ENCODE data around the gene FKBP1B.
"Not testable (repeated sequence)": the region's sequence is repeated elsewhere in the genome, so short reads cannot be mapped to it uniquely, and the experiment has no call there.

The FKBP1B gene

DNA sequence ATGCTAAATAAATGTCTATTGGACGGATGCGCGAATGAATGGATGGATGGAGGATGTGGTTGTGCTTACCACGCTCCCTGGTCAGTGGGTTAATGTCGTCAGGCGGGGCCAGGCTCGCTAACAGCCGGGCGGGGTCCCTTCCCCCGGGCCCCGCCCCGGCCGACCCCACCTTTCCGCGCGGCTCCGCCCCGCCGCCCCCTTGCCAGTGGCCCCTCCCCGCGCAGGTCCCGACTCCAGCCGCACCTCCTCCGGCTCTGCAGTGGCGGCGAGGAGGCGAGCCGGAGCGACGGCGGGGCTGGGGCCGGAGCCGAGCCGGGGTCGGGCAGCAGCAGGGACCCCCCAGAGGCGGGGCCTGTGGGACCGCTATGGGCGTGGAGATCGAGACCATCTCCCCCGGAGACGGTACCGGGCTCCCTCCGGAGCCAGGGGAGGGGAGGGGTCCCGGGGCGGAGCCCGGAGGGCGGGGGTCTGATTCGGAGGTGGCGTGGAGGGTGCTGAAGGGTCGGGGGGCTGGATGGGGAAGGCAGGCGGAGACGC lies at the start of gene FKBP1B:
Gene FKBP1B, plus strand, starts transcription at position 257 of the 537 bp plus-strand sequence. Its CDS starts 109 bp downstream, at position 366.
- peak; percentile 51 for DNase-seq

DNA sequence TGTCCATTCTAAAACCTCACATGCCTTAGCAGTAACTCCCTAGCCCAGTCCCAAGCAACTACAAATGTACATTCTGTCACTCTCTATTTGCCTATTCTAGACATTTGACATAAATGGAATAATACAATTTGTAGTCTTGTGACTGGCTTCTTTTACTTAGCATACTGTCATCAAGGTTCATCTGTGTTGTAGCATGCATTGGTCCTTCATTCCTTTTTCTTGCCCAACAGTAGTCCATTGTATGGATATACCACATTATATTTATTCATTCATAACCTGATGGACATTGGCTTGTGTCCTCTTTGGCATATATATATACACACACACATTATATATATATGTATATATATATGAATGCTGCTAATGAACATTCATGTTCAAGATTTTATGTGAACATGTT lies 41.8 kb upstream of the FKBP1B start:
- no peak for DNase-seq

DNA sequence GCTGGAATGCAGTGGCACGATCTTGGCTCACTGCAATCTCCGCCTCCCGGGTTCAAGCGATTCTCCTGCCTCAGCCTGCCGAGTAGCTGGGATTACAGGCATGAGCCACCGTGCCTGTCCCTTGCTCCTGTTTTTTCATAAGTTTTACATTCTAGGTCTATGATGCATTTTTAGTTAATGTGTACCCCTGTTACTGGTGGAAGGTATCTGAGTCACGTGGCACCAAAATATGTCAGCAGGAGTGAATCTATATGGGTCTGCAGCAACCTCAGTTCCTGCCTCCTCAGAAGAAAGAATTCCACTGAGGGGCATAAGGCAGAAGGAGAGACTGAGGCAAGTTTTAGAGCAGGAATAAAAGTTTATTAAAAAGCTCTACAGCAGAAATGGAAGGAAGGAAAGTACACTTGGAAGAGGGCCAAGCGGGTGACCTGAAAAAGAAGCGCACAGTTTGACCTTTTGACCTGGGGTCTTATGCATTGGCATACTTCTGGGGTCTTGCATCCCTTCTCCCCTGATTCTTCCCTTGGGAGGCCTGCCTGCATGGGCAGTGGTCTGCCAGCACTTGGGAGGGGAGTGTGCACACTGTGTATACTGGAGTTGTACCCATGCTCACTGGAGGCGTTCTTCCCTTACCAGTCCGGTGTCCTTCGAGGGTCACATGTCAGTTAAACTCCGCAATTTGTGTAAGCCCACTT lies 40.7 kb upstream of the FKBP1B start:
- DNase-seq, result no peak

DNA sequence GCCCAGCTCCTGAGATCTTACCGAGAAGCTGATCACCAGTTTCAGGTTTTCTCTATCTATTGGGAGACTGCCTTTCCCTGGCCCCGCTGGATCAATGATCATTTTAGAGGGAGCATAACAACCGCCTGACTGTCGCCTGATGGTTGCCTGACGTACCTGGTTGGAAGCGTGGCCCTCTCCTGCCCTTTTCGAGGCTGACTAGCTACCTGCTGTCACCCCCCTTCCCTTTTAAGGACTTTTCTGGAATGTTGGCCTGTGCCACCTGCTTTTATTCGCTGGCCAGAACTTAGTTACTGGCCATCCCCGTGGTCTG lies 40.2 kb upstream of the FKBP1B start:
- no peak for DNase-seq

DNA sequence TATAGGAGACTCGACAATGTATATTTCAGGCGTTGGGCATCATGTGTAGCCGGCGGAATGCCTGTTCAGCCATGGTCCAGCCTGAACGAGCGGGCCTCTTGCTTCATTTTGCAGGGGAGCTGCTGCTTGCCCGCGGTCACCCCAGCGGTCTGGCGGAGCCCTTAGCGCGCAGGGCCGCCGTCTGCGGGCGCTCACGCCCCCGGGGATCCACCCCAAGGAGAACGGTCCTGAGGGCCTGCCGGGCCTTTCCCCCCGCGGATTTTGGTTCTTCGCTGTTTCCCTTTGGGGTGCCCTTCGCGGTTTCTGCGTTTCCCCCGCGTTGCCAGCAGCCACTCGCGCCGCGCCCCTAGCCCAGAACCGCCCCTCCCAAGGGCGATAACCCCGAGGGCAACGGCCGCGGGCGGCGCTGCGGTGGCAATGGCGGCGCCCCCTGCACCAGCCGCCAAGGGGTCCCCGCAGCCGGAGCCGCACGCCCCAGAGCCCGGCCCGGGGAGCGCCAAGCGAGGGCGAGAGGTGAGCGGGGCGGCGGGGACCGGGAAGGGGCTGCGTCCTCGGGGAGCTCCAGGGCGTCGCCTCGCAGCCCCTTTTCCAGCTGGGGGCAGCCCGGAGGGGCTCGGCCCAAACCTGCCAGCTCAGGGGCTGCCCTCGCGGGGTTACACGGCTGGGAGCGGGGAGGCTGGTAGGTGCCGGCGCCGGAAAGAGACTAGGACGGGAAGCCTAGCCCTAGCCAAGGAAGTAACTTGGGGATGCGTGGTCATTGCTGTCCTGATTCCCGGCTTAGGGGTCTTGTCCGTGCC lies 39.7 kb upstream of the FKBP1B start, which contains the start of gene MFSD2B:
Gene MFSD2B, plus strand, starts transcription at position 406 of the 797 bp plus-strand sequence. Its CDS starts 12 bp downstream, at position 418.
- no peak for DNase-seq

DNA sequence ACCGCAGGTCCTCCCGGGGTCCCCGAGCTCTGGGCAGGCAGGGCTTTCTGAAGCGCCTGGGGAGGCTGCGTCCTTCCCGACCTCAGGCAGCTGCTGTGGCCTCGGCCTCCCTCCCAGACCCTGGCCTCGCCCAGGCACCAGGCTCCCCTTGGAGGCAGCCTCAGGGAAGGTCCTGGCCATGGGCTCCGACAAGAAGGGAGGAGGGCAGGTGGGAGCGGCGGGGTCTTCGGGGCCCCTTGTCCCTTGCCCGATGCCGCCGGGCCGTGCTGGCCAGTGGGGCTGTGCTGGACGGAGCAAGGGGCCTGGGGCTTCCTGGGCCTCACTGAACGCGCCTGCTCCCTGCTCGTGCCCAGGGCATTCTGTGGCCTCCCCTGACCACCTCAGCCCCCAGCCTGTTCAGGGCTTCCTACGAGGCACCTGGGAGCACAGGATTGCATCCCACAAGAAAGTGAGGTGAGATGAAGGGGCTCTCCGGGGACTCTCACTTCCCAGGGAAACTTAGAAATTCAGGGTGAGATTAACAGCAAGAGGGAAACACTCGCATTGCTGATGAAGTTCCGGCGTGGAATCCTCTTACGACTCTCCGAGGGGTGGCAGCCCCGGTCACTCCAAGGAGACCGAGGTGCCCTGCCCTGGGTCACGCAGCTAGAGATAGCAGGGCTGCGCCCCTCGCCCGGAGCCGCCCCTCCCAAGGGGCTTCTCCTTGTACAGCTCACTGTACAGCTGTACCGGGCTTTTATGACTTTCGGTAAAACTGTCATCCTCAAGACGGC lies 38.9 kb upstream of the FKBP1B start:
- DNase-seq, result no peak

DNA sequence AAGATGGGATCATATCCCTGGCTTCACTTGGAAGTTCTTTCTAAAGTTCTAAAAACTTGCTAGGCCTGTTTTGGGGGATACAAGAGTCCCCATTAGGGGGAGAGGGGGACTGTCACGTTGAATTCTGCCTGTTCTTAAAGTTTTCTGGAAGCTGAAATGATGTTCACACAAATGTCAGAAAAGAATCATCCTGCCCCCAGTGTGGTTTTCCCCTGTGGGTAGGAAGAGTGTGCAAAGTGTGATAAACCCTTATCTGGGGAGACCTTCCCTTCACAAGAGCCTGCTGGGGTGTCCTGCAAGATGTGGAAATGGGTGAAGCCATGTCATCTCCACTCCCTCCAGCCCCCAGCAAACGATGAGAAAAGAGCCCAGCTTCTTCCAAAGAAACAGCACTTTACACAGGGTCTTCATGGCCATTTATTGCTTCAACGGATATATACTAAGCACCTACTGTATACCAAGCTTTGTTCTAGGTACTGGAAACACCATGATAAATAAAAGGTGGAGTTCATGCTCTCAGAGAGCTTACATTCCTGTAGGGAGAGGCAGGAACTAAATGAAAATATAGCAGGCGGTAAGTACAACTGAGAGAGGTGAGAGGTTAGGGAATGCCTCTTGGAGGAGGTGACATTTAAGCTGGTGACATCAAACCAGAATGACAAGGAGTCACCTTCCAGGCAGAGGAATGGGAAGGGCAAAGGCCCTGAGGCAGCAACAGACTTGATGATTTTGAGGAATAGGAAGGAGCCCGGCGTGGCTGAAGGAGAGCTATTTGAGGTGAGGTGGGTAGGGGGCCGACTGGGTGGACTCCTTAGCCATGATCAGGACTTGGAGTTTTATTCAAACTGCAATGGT lies 38.1 kb upstream of the FKBP1B start:
- no peak for DNase-seq

DNA sequence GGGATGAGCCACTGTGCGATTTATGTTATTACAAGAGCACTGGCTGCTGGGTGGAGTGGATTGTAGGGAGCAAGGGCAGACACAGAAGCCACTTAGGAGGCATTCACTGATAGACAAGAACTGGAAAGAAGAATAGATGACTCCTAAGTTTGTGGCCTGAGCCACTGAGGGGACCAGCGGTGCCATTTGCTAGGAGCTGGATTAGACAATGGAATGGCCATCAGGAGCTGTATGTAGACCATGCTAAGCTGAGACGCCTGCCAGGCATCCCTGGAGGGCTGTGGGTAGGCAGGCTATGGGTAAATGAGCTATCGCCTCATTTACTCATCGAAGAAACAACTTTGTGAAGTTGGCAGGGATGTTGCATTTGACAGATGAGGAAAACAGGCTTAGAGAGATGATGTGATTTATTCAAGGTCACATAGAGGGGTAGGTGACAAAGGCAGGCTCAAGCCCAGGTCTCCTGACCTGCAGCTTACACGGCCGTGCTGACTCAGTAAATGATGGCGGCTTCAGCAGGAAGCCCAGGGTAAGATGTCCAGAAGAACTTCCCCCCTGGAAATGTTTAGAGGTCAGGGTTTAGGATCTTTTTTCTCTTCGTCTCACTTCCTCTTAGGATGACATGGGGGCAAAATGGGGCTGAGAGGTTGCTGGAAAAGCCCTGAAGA lies 36.9 kb upstream of the FKBP1B start:
- no peak for DNase-seq

DNA sequence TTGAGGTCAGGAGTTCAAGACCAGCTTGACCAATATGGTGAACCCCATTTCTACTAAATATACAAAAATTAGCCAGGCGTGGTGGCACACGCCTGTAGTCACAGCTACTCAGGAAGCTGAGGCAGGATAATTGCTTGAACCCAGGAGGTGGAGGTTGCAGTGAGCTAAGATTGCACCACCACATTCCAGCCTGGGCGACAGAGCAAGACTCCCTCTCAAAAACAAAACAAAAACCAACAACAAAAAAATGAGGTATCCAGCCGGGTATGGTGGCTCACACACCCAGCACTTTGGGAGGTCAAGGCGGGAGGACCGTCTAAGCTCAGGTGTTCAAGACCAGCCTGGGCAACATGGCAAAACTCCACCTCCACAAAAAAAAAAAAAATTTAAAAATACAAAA lies 34.6 kb upstream of the FKBP1B start:
- DNase-seq, result not testable (repeated sequence)

DNA sequence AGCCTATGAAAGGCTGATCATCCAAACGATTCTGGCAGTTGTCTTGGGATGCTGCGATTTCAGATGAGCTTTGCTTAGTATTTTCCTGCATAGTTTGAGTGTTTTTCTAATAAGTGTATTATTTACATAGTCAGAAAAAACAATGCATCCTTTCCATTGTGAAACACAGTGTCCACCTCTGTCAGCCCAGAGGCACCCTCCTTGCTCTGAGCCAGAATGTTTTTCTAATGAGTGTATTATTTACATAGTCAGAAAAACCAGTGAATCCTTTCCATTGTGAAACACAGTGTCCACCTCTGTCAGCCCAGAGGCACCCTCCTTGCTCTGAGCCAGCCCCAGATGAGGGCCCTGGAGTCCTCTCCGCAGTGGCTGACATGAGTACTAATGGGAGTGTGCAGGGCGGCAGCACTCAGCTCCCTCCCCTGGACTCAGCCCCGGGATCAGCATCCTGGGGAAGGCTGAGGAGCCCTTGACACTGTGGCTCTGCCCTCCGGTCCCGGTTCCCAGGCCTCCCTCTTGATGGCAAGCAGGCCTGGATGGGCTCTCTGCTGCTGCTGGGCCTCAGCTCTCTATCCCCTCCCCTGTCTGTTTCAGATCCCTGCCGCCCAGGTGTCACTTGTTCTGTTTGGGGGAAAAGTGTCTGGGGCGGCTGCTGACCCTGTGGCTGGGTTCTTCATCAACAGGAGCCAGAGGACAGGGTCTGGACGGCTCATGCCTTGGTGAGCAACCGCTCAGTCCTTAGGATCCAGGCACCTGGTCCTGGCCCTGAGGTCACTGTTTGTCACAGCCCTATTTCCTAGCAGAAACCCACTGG lies 33.8 kb upstream of the FKBP1B start:
- no peak for DNase-seq

DNA sequence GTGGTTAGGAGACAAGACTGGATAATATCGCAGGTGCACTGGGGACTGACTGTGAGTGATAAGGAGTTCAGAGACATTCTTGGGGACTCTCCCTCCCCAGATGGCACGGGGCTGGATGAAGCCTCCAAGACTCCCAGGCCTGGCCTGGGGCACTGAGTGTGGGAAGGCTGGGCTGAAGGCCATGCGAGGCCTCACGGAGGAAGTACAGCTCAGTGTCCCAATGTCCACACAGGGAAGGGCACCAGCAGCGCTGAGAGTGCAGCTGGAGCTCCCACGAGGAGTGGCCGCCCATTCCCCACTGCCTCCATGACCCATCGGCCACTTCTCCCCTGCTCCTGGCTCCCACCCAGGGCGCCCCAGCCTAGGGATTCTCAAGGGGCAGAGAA lies 33.2 kb upstream of the FKBP1B start:
- no peak for DNase-seq

DNA sequence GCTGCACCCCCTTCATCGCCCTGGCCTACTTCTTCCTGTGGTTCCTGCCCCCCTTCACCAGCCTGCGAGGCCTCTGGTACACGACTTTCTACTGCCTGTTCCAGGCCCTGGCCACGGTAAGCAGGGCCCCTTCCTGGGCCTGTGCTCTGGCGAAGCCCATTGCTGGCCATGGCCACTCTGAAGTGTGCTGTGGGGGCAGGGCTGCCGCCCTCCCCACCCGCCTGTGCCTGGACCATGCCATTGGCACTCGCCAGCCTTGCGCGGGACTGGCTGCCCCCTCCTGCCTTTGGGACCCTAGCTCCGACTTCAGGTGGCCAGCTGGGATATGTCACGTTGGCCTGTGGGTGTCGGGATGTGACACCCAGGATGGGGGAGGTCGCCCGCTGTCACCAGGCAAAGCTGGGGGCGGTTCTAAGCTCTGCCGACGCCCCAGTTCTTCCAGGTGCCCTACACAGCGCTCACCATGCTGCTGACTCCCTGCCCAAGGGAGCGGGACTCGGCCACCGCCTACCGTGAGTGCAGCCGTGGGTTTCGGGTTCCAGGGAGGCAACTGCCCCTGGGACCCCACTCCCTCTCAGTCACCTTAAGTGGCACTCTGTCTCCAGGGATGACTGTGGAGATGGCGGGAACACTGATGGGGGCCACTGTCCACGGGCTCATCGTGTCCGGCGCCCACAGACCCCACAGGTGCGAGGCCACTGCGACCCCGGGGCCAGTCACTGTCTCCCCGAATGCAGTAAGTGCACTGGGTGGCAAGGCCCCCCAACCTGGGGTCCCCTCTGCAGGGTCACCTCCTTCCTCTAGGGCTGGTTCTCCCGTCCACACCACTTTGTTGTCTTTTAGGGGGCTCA lies 32.5 kb upstream of the FKBP1B start:
- DNase-seq, result no peak

DNA sequence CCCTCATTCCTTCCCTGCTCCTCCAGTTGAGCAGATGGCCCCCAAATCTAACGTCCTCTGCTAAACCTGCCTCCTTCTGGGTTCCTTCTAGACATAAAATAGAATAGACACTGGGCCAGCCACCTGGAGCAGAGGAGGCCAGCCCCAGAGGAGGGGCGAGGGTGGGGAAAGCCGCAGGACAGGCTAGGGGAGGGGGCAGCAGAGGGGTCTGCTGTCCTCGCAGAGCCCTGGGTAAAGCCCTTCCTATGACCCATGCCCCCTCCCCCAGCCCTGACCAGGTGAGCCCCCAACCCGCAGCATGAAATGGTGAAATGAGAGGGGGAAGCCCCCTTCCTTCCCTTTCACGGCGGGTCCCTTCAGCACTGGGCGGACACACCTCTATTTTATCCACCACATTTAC lies 31.8 kb upstream of the FKBP1B start:
- DNase-seq, result no peak

DNA sequence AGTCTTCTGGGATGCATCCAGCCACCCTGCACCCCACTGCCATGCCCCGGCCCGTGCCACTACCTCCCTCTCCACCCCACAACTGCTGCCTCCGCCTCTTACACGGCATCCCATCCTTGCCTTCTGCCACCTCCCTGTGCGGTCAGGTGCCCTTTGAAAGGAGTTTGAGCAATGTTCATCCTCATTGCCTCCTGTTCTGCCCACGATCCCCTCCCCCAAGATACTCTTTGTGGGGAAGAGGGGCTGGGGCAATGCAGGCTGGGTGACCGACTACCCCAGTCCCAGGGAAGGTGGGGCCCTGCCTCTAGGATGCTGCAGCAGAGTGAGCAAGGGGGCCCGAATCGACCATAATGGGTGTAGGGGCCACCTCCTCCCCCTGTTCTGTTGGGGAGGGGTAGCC lies 31.3 kb upstream of the FKBP1B start:
- no peak for DNase-seq

DNA sequence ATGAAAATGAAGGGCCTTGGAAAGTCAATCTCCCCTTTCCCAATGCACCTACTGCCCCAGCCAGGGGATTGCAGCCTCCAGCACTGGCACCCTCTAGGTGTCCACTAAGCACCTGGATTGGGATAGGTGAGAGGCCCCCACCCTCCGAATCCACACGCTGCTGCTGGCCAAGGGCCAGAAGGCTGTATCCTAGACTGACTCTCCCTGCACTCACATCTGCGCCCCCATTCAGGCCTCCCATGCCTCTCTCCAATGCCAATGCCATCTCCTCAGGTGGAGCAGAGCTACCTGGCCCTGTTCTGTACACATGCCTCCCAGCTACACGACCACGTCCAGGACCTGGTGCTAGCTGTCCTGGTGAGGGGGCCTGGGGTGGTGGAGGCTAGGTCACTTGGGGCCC lies 29.8 kb upstream of the FKBP1B start:
- no peak for DNase-seq

DNA sequence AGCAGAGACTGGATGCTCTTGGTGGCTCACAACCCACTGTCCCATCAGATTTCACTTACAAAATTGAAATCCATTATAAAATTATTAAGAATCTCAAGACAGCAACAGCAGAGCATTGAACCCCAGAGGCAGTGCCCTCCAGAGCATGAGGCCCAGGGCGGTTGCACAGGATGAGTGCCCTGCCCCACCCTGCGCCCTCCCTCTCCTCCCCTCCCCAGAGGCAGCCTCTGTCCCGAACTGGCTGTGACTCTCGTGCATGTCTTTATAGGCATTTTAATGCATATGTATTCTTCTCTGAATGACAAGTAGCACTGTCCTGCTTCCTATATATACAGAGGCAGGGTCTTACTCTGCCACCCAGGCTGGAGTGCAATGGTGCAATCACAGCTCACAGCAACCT lies 29.3 kb upstream of the FKBP1B start:
- DNase-seq, result no peak

DNA sequence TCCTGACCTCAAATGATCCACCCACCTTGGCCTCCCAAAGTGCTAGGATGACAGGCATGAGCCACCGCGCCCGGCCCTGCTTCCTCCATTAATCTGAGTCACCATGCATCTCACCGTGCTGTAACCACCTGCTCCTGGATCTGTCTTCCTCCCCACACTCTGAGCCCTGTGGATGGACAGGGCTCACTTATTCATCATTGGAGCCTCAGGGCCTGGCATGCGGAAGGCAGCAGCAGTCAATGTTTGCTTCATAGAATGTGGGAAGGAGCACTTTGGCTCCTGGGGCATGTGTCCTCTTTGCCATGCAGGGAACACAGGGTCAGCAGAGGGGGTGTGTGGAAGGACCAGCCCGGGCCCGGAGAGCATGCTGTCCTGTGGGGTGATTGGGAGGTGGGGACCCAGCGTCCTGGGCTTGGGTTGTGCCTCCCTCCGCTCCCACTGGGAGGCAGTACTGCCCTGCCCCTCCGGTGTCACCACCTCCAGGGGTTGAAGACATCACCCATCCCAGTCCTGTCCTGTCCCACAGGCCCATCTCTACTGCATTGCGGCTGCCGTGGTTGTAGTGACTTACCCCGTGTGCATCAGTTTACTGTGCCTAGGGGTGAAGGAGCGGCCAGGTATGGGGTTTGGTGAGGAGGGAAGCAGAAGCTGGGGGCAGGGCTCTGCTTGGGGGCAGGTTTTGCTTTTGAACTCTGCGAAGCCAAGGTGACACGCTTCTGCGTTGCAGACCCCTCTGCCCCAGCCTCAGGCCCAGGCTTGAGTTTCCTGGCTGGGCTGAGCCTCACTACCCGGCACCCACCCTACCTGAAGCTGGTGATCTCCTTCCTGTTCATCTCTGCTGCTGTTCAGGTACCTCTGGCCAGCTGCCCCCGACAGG lies 28.2 kb upstream of the FKBP1B start:
- DNase-seq, result peak; percentile 8

DNA sequence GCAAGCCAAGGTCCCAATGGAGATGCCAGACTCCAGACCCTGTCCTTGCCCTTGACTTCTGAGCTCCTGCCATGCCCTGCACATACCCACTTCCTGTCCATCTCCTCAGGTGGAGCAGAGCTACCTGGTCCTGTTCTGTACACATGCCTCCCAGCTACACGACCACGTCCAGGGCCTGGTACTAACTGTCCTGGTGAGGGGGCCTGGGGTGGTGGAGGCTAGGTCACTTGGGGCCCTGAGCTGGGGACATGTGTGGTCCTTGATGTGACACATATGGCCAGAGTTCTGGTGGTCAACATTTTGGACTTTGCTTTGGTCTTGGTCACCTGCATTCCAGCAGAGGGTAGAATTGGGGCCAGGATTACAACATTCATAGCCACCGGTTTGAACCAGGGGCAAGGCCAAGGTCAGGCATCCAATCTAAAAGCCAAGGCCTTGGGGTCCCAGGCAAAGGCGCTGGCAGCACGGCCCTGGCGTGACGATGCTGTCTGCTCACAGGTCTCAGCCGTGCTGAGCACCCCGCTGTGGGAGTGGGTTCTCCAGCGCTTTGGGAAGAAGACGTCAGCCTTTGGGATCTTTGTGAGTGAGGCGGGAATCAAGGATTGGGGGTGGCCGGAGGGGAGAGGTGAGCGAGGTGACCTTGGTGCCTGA lies 27.1 kb upstream of the FKBP1B start:
- DNase-seq, result no peak

Data from stimulated activated CD4-positive, alpha-beta T cell treated with anti-CD3 and anti-CD28 coated beads, Interleukin-12 subunit alpha, Interleukin-12 subunit beta, amount 100 ng/mL, for 4 hours (primary cell).